GM19324 (cell line): ENCODE measurements around the gene BRD4.

ENCODE experiments used
- ATAC-seq: cut with Tn5 transposase; IDR thresholded peaks from one replicate; pipeline ENCODE4 v1.9.1; 2021; ENCODE audit warnings: mild to moderate bottlenecking, moderate library complexity; ENCODE audit not compliant: unreplicated experiment, low FRiP score

Gene BRD4

DNA sequence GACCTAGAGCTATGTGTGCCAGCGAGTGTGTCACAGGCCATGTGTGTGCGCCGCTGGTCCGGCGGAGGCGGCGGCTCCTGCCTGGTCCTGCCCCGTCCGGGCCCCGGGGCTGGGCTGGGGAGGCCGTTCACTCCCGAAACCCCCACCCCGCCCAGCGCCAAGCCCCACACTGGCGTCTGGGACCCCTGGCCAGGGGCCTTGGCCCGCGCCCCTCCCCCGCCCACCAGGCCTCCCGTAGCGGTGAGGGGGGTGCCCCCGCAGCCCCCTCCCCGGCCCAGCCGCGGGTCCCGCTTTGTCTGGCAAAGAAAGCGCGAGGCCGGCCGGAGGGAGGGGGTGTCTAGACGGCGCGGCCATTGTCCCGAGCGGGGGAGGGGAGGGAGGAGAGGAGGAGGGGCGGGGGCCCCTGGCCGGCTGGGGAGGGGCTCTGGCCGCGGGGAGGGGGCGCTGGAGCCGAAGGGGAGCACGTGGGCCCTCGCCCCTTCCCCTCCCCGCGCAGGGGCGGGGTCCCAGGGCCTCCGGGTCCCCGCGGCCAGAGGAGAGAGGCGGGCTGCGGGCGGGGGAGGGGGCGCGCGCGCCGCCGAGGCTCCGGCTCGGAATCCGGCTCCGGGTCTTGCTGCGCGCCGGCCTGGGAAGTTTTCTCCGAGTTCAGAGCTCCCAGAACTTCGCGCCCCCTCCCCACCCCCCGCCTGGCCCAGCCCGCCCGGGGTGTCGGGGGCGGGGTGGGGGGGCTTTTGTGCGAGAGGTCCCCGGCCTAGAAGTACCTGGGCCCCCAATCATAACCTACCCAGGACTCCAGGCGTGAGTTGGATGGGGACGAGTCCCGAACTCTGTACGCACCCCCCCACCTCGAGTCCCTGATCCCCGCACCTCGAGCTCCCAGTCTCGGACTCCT is 132.4 kb downstream of the BRD4 start:
- ATAC-seq, result no peak

DNA sequence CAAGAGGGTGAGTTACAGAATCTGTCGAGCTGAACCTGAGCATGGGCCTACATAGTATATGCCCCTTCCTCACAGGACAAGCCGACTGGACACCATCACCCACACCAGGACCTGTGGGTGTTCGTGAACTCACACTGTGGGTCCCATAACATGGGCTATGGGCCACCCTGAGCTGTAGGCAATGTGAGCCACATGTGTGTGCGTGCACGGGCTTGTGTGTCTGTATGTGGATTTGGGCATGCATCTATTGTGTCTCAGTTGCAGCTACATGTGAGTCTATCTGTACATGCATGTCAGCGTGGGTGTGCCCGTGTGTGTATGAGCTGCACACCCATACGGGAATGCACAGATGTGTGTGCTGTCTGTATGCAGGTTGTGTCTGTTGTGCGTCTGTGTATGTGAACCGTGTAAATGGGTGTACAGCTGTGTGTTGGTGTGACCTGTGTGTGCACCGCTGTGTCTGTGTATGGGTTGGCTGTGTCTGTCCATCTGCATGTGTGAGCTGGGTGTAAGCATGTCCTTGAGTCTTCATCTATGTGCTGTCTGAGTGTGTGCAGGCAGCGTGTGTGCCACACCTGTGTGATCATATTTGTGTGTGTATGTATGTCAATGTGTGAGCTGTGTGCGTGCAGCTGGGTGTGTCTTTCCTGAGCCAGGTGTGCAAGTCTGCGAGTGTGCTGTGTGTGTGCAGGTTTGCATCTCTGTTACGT is 133.2 kb downstream of the BRD4 start:
- ATAC-seq, result no peak

DNA sequence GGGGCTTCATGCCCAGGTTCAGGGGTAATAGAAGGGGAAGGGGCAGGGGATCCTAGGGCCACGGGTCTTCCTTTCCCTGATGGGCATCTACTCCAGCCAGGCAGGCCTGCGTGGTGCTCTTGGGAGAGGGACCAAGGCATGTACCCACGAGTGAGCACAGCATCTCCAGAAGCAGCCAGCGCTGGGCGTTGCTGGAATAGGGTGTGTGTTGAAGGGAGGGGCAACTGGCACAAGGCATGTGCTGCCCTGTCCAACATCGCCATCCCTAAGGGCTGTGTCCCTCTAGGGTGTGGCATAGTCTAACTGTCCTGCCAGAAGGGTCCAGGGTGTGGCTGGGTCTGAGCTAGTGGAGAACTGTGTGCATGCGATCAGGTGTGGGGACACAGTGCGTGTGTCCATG is 134.4 kb downstream of the BRD4 start:
- no peak for ATAC-seq

DNA sequence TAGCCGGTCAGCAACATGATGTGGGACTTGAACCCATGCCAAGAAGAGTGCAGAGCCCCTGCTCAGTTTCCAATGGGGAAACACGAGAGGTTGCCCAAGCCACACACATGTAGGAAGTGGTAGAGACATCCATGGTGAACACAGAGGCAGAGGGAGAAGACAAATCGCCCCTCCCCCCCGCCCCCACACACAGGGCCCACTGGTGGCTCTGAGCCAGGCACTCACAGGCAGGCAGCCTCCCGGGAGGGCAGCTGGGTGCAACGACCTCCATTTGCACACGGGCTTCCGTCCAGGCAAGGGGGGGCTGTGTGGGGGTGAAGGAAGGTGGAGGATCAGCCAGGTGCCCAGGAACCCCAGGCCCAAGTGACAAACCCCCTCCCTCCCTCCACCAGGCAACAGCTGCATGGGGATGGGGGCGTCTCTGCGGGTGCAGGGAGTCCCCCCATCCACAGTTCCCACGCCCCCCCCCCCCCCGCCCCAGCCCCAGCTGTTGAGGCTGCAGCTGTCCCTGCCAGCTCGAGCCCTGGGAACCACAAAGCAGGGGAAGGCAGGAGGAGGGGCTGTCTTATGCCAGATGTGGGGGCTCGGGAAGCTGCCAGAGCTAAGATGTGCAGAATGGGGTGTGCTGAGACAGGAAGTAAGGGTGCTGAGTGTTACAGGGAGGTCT is 134.9 kb downstream of the BRD4 start:
- ATAC-seq, result no peak

DNA sequence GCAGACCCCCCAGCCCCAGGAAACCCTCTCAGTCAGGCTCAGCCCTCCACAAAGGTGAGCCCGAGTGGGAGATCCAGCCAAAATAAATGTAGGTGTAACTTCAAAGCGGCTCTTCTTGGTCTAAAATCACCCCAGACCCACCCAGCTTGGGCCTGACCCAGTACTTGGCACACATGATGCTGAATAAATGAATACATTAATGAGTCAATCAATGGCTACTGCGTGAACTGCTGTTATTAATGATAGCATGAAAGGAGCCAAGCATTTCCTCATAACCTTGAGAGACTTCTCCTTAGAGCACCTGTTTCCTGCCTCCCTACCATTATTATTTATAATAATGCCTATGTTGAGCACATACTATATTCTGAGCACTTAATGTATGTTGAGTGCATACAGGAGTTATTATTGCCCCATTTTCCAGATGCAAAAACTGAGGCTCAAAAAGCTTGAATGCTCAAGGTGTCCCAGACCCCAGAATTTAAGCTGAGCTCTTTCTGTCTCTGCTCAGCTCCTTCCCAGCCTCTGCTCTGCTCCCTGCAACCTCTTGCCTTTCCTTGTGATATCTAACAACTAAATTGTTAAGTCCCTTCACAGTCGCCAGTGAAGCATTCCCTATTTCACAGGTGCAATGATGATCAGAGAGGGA is 135.9 kb downstream of the BRD4 start:
- ATAC-seq, result no peak

DNA sequence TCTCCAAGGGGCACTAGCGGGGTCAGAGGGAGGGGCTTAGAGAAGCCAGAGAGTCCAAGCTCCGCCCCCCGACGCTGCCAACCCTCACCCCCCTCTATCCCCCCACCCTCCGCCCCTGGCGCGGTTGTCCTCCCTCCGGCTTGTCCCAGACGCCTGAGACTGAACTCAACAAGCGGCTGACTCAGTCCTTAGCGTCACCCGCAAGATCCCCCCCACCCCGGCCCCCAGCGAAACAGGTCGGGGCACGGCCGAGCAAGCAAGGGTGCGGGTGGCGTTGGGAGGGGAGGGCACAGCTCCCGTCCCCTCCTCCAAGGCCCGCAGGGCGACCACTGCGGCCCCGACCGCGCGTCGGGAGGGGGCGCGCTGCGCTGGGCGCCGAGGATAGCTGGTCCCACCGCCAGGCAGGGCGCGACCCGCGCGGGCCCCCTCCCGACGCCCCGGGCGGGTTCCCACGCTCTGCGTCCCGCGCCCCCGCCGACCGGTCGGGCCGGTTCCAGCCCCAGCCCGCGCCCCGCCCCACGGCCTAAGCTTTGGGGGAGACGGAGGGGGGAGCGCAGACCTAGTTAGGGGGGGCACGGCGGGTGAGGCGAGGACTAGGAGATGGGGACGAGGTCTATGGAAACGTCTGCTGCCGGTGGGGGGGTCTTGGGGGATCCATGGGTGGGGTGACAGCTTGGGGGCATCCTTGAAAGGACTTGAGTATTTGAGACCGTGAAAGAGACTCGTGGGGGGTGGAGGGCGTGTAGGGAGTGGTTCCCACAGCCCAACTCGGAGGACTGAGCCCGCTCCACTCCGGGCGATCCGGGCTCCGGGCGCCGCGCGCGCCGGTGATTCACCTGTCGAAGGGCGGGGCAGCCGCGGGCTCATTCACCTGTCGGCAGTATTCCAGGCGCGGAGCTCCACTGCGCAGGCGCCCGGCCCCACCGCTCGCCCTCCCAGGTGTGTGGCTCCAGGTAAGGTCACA is 136.7 kb downstream of the BRD4 start:
- no peak for ATAC-seq

DNA sequence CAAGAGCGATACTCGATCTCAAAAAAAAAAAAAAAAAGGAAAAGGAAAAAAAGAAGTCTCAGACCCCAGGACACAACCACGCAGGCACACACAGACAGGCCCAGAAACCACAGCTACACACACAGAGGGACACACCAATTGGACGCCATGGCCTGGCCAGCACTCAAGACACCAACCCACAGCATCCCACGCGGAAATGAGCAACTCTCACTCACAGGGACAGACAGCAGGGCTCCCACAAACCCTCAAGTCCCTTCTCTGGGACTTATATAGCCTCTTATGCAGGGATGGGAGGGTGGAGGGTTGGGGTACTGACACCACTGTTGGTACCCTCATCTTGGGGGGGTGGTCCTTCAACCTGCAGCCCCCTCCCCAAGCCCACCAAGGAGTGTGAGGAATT is 137.4 kb downstream of the BRD4 start:
- no peak for ATAC-seq

DNA sequence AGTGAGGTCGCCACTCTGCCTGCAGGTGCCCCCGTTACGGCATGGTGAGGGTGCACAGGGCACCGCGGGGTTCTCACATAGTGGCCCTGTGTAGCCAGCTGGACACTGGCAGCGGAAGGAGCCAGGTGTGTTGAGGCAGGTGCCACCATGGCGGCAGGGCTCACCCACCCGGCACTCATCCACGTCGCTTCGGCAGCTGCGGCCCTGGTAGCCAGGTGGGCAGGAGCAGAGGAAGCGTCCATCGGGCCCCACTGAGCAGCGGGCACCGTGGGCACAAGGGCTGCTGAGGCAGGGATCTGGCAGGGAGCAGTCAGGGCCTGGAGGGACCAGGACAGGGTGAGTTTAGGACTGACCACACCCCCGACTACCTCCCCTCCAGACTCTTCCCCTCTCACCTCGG is 140.4 kb downstream of the BRD4 start:
- no peak for ATAC-seq

DNA sequence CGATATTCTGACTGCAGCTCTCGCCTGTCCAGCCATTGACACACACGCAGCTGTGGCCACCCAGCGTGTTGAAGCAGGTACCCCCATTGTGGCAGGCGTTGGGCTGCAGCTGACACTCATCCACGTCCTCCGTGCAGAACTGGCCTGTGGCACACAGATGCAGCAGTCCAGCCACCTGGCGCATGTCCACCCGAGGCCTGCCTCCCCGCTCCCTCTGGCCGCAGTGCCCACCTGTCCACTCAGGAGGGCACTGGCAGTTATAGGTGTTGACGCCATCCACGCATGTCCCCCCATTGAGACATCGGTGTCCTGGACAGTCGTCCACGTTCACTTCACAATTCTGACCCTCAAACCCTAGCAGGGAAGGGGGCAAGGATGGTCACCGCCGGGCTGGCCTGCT is 140.8 kb downstream of the BRD4 start:
- ATAC-seq, result no peak

DNA sequence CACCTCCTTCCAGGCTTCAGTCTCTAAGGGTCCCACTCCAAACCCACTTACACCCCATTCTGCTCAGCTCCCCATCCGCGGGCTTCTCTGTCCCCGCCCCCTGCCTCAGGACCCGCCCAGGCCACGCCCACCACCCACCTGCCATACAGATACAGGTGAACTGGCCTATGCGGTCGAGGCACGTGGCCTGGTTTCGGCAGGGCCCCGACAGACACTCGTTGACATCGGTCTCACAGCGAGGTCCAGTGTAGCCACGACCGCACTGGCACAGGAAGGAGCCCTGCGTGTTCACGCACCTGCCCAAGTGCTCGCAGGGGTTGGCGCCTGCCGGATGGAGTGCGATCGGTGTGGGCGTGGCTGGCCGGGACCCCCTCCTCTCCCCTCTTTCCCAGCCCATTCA is 143.5 kb downstream of the BRD4 start:
- no peak for ATAC-seq

DNA sequence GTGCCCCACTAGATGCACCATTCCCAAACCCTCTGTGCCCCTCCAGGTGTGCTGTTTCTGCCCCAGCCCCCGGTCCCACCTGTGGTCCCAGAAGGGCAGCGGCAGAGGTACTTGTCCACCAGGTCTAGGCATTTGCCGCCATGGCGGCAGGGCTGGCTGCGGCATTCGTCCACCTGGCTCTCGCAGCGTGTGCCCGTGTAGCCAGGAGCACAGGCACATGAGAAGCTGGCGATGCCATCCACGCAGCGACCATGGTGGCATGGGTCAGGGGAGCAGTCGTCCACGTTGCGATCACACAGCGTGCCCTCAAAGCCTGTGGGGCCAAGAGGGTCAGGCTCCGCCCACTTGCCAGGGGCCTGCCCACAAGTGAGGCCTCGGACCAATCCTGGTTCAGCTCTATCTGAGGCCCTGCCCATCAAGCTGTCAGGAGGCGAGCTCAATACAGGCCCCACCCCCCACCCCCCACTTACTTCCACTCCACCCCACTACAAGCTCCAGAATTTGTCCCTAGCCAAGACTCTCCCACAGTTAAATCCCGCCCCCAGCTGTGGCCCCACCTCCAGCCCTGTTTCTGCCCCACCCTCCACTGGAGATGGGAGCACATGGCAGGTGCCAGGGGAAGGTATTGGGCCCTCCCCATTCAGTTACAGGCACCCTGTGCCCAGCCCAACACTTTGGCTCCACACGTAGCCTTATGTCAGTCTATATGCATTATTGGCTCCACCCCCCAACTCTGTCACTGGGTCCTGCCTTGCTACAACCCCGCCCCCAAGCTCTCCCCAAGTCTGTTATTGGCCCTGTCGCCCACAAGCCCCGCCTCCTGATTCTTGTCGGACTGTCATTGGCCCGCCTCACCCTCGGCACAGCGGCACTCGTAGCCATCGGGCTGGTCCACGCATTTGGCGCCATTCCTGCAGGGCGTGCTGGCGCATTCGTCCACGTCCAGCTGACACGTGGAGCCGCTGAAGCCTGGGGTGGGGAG is 145.0 kb downstream of the BRD4 start:
- no peak for ATAC-seq
